HG03520 (cell line): ENCODE measurements around the gene PLEKHN1.

Experiments used
- ATAC-seq: cut with Tn5 transposase; IDR thresholded peaks from one replicate; pipeline ENCODE4 v1.9.1; 2021; ENCODE audit warnings: mild to moderate bottlenecking, moderate library complexity; ENCODE audit not compliant: unreplicated experiment

PLEKHN1 gene

GRCh38 chr1:966135-966703 is at the start of gene PLEKHN1:
TSS of gene PLEKHN1 (plus strand) at chr1:966482. CDS start at chr1:966532, 50 bp downstream.
- ATAC-seq: no peak

GRCh38 chr1:917076-917459 is 49.2 kb upstream of the PLEKHN1 start:
- no peak for ATAC-seq

- ATAC-seq: no peak
Measured at GRCh38 chr1:917466-918091, 48.7 kb upstream of the PLEKHN1 start.

GRCh38 chr1:918353-918752 is 47.9 kb upstream of the PLEKHN1 start:
- no peak for ATAC-seq

GRCh38 chr1:918843-919242 is 47.4 kb upstream of the PLEKHN1 start:
- no peak for ATAC-seq

- ATAC-seq: no peak
Measured at GRCh38 chr1:919271-919872, 46.9 kb upstream of the PLEKHN1 start.

- ATAC-seq: no peak
Measured at GRCh38 chr1:920010-920409, 46.3 kb upstream of the PLEKHN1 start.

- ATAC-seq: no peak
Measured at GRCh38 chr1:920521-920920, 45.8 kb upstream of the PLEKHN1 start.

- no peak for ATAC-seq
Measured at GRCh38 chr1:921011-921837, 45.1 kb upstream of the PLEKHN1 start.

- ATAC-seq: no peak
Measured at GRCh38 chr1:923131-923990, 42.9 kb upstream of the PLEKHN1 start, which contains the start of gene SAMD11. TSS of gene SAMD11 (plus strand) at chr1:923923. CDS start at chr1:924432, 509 bp downstream.

- ATAC-seq: no peak
Measured at GRCh38 chr1:923991-924655, 42.2 kb upstream of the PLEKHN1 start.

- ATAC-seq: no peak
Measured at GRCh38 chr1:924656-925560, 41.4 kb upstream of the PLEKHN1 start.

GRCh38 chr1:925561-926421 is 40.5 kb upstream of the PLEKHN1 start:
- ATAC-seq: no peak

GRCh38 chr1:927234-927633 is 39.0 kb upstream of the PLEKHN1 start:
- ATAC-seq: no peak

- no peak for ATAC-seq
Measured at GRCh38 chr1:927748-928147, 38.5 kb upstream of the PLEKHN1 start.

- ATAC-seq: no peak
Measured at GRCh38 chr1:928825-929661, 37.2 kb upstream of the PLEKHN1 start.
